K562 (cell line): ENCODE measurements around the gene OVOL1. TPM values are rescaled to one million over a fixed set of nuclear protein-coding genes. Genes with fewer than 3 reads are reported as not detected.

Source experiments
- ATAC-seq: fragments of 200-7000 bp; cut with Tn5 transposase; 3 replicates; pipeline ENCODE4 v1.9.1; 2020; ENCODE audit warnings: moderate library complexity
- BruUV-seq: library from RNA; stranded (reverse); fragments of 400-500 nt; replicated peaks from 2 replicates; lab custom pipeline; 2021; lab: Mats Ljungman, UMichigan
- CTCF ChIA-PET: fragments of 300-600 bp; formaldehyde crosslinking; extraction: SDS; loops from one replicate; lab custom pipeline; 2021; ENCODE audit warnings: low intra/inter-chr PET ratio; lab: Yijun Ruan, JAX
- POLR2A ChIA-PET: fragments of 300-600, 350-650 bp; sonication (Branson Sonifier 250); formaldehyde crosslinking; extraction: SDS; loops from one replicate; lab custom pipeline; 2021; ENCODE audit warnings: antibody characterized with exemption, inconsistent platforms; lab: Yijun Ruan, JAX
- DNase-seq, 4 experiments: peaks; one replicate each; pipeline versions ENCODE4 v3.0.0 to v3.0.0-alpha.2; 2011 to 2018; ENCODE audit warnings: low spot score in 3 of 4, mixed read lengths in 3 of 4; ENCODE audit errors: extremely low read depth in 1 of 4
- FAIRE-seq: peaks from 2 replicates; lab custom pipeline; 2011; peaks lifted over from hg19 to GRCh38; lab: Jason Lieb, UNC
- H2AFZ ChIP-seq: 2 replicates; pipeline ENCODE4 v1.6.0; 2011; ENCODE audit warnings: low read depth, low read length, control low read depth, inconsistent platforms
- H3K27ac ChIP-seq: fragments of 200-600 bp; 3 replicates; pipeline ENCODE4 v1.8.0; 2011; ENCODE audit warnings: low read depth, mild to moderate bottlenecking, control low read depth, inconsistent platforms, low read length, moderate library complexity, mixed read lengths; ENCODE audit errors: extremely low read depth
- H3K27me3 ChIP-seq, 2 experiments: fragments of 300-600 bp in 1 of 2; 2 replicates in 1 of 2; 3 replicates in 1 of 2; pipeline versions ENCODE4 v1.6.0 to v1.8.0; 2011; ENCODE audit warnings: inconsistent platforms in 2 of 2, low read length in 2 of 2, mild to moderate bottlenecking in 1 of 2, mixed read lengths in 1 of 2, moderate library complexity in 1 of 2; ENCODE audit not compliant: control insufficient read depth in 2 of 2, insufficient read depth in 2 of 2
- H3K36me3 ChIP-seq: fragments of 300-600 bp; 3 replicates; pipeline ENCODE4 v1.8.0; 2011; ENCODE audit warnings: mild to moderate bottlenecking, low read length, inconsistent platforms; ENCODE audit not compliant: control insufficient read depth, insufficient read depth
- H3K4me1 ChIP-seq, 2 experiments: fragments of 200-600 bp in 1 of 2; replicated peaks in 1 of 2; 2 replicates in 1 of 2; 3 replicates in 1 of 2; pipeline versions ENCODE4 v1.5.1 to v1.8.0; 2011; ENCODE audit warnings: inconsistent platforms in 2 of 2, low read length in 2 of 2, mild to moderate bottlenecking in 1 of 2, mixed read lengths in 1 of 2, moderate library complexity in 1 of 2; ENCODE audit not compliant: control insufficient read depth in 2 of 2, insufficient read depth in 2 of 2
- H3K4me2 ChIP-seq: 2 replicates; pipeline ENCODE4 v1.6.1; 2011; ENCODE audit warnings: low read length, control low read depth, inconsistent platforms, mixed read lengths; ENCODE audit not compliant: insufficient read depth
- H3K4me3 ChIP-seq: fragments of 200-600 bp; sonication (generic), shearing (Covaris generic); 2 replicates; pipeline ENCODE4 v1.5.1; 2016; ENCODE audit warnings: control low read depth, inconsistent platforms
- H3K79me2 ChIP-seq: fragments of 200-600 bp; 3 replicates; pipeline ENCODE4 v1.8.0; 2011; ENCODE audit warnings: low read length, inconsistent platforms; ENCODE audit not compliant: control insufficient read depth, insufficient read depth
- H3K9ac ChIP-seq, 2 experiments: 2 replicates each; pipeline versions ENCODE4 v1.6.0 to v1.6.1; 2011; ENCODE audit warnings: low read depth in 2 of 2, low read length in 2 of 2, control low read depth in 1 of 2, inconsistent platforms in 1 of 2, mild to moderate bottlenecking in 1 of 2, mixed read lengths in 1 of 2; ENCODE audit not compliant: insufficient read depth in 1 of 2
- H3K9me1 ChIP-seq: one replicate; pipeline ENCODE4 v1.6.0; 2011; ENCODE audit warnings: inconsistent platforms, mild to moderate bottlenecking, low read length, moderate library complexity; ENCODE audit not compliant: control insufficient read depth, insufficient read depth
- H3K9me3 ChIP-seq: replicated peaks from 2 replicates; pipeline ENCODE4 v1.5.1; 2011; ENCODE audit warnings: low read depth, low read length, inconsistent platforms; ENCODE audit not compliant: control insufficient read depth, insufficient read depth
- H4K20me1 ChIP-seq: replicated peaks from 2 replicates; pipeline ENCODE4 v1.6.1; 2011; ENCODE audit warnings: low read length, inconsistent platforms, mixed read lengths; ENCODE audit not compliant: control insufficient read depth, insufficient read depth
- ATF7 ChIP-seq: fragments of 450-650 bp; IDR thresholded peaks from 2 replicates; pipeline ENCODE4 v1.7.1; 2014; ENCODE audit warnings: mild to moderate bottlenecking, moderate library complexity
- GATAD2A ChIP-seq: fragments of 450-650 bp; IDR thresholded peaks from 2 replicates; pipeline ENCODE4 v1.6.1; 2017
- HNRNPL ChIP-seq: fragments of 200-400 bp; formaldehyde crosslinking; IDR thresholded peaks from 2 replicates; pipeline ENCODE4 v1.6.1; 2017; ENCODE audit warnings: low read depth, mild to moderate bottlenecking, low read length
- RBM14 ChIP-seq: fragments of 200-400 bp; formaldehyde crosslinking; IDR thresholded peaks from 2 replicates; pipeline ENCODE4 v1.6.1; 2018; ENCODE audit warnings: low read depth, mild to moderate bottlenecking, low read length, moderate library complexity, borderline replicate concordance; ENCODE audit not compliant: insufficient read depth
- SLC30A9 ChIP-seq: fragments of 250-450 bp; sonication (Bioruptor Pico); IDR thresholded peaks from 2 replicates; pipeline ENCODE4 v1.8.0; 2022; ENCODE audit warnings: mild to moderate bottlenecking, moderate library complexity
- TSC22D4 ChIP-seq: fragments of 450-650 bp; IDR thresholded peaks from 2 replicates; pipeline ENCODE4 v1.6.1; 2016; ENCODE audit warnings: missing genetic modification characterization, missing biosample characterization, control low read depth
- WGBS: fragments of 100-300 bp; shearing (Covaris generic); methylation state at CpG from one replicate; pipeline ENCODE4 v1.1.6; 2016; ENCODE audit warnings: low coverage, mixed read lengths; ENCODE audit not compliant: insufficient coverage; ENCODE audit errors: missing lambda C conversion rate; 5-methylcytosine and 5-hydroxymethylcytosine counted together
- in situ Hi-C: fragments of 300-500 bp; cut with MboI; formaldehyde crosslinking; loops from 4 replicates; pipeline ENCODE4 v1.15.0; 2018; ENCODE audit warnings: inconsistent platforms, mixed read lengths
- intact Hi-C: fragments of 100-400 bp; cut with micrococcal nuclease; formaldehyde crosslinking; loops from 2 replicates; pipeline ENCODE4 v1.14.2; 2022
- polyA plus RNA-seq, 8 experiments: library from polyadenylated mRNA; depleted of rRNA in 4 of 8; stranded (reverse) in 5 of 8; unstranded in 3 of 8; fragments of >200 nt; fragmentation: Nextera tagmentation in 2 of 8; fragmentation: Illumina TruSeq in 1 of 8; extraction: Ambion mirVana in 2 of 8; extraction: Trizol in 1 of 8; gene quantifications; 2 replicates each; pipeline versions ENCODE4 v1.2.1 to v1.2.3, GENCODE V29; 2011 to 2014; ENCODE audit warnings: inconsistent platforms in 1 of 8, missing spikeins in 1 of 8
- total RNA-seq, 7 experiments: library from RNA; depleted of rRNA in 6 of 7; stranded (reverse); fragments of >200 nt in 6 of 7; fragmentation: Illumina TruSeq in 2 of 7; extraction: Trizol in 2 of 7; gene quantifications; 2 replicates each; pipeline versions ENCODE4 v1.2.1 to v1.2.3, GENCODE V29; 2011 to 2021; ENCODE audit warnings: low replicate concordance in 1 of 7
- TF ChIP-seq, protein P1 (sequence below): fragments of 450-650 bp; IDR thresholded peaks from 2 replicates; pipeline ENCODE4 v1.6.1; 2014; ENCODE audit warnings: low read depth, mild to moderate bottlenecking, moderate library complexity, borderline replicate concordance
- TF ChIP-seq, protein P2 (sequence below): fragments of 450-650 bp; IDR thresholded peaks from 2 replicates; pipeline ENCODE4 v1.6.1; 2016; ENCODE audit warnings: missing biosample characterization, missing genetic modification characterization

Gene OVOL1
- total and polyA plus RNA-seq, 9 of the 15 experiments (the other 6 are each of a cell fraction or from before 2014, with no cell fraction given), result 0.09 TPM; not detected in 8

DNA sequence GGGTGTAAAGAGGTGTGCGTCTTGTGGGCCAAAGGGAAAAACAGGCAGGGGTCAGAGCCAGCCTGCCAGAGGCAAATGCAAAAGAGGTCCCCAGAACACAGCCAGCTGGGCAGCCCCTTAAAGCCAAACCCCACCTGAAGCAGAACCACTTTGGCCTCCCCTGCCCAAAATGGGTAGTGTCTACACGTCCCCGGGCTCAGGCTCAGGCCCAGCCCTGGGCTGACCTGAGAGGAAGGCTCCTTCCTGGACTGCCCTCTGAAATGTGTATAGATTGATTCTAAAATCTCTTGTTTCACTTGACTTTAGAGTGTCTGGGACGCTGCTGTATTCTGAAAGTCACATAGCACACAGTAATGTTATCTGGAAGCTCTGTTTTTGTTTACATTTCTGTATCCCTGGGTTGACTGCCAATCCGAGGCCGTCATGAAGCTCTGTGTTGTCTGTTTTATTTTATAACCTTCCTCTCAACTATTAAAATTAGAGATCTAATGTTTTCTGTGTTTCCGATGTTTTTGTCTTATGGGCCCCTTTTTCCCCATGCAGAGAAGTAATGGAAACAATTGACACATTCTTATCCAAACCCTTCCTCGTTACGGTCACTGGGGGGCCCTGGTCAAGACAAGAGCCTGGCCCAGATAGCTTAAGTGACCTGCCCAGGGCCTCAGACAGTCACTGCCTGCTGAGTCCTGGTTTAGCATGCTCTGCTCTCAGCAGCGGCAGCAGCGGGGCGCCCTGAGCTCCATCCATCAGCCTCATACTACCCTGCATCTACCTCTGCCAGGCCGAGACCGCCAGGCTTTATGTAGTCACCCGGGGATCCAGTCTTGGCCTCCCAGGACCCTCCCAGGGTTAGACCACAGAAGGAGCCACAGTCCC, 10.1 kb downstream of the OVOL1 start:
- Histone ChIP-seq H3K9me1 (no peaks in the 10 kb centered on the region), H4K20me1 (0 out of 2 replicates have a peak, but pooled peaks cover 10% of the 10 kb centered on the region), H3K36me3 (no peaks in the 10 kb centered on the region), H3K4me2 (no peak overlapping the region)
- peak; percentile 47; the same call in 2 of the 3 replicates for ATAC-seq
- intact Hi-C loops, result no loop called here
- TF ChIP-seq SLC30A9 (no peak), GATAD2A (no peak), RBM14 (no peak), ATF7 (no peak), TSC22D4 (tag) (no peak), HNRNPL (no peak)
- TF ChIP-seq, protein P1, sequence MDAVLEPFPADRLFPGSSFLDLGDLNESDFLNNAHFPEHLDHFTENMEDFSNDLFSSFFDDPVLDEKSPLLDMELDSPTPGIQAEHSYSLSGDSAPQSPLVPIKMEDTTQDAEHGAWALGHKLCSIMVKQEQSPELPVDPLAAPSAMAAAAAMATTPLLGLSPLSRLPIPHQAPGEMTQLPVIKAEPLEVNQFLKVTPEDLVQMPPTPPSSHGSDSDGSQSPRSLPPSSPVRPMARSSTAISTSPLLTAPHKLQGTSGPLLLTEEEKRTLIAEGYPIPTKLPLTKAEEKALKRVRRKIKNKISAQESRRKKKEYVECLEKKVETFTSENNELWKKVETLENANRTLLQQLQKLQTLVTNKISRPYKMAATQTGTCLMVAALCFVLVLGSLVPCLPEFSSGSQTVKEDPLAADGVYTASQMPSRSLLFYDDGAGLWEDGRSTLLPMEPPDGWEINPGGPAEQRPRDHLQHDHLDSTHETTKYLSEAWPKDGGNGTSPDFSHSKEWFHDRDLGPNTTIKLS, result no peak
- TF ChIP-seq, protein P2, sequence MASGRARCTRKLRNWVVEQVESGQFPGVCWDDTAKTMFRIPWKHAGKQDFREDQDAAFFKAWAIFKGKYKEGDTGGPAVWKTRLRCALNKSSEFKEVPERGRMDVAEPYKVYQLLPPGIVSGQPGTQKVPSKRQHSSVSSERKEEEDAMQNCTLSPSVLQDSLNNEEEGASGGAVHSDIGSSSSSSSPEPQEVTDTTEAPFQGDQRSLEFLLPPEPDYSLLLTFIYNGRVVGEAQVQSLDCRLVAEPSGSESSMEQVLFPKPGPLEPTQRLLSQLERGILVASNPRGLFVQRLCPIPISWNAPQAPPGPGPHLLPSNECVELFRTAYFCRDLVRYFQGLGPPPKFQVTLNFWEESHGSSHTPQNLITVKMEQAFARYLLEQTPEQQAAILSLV (tag), result no peak
- TF ChIP-seq, all 486 proteins: peak for 0
- POLR2A ChIA-PET, result interaction anchor here (0.6 to 1.4 kb wide), 4 partner anchors 10 to 96 kb away, joined by 3 to 4 read pairs (median 4); partner anchors contain the start of gene CCDC85B
- in situ Hi-C loops, result no loop called here
- no TSS peak for BruUV-seq
- FAIRE-seq (no peak), DNase-seq (no peak)
- Histone ChIP-seq H3K9me3 (no peaks in the 10 kb centered on the region), H3K4me3 (no peak overlapping the region), H2AFZ (no peak overlapping the region), H3K79me2 (no peaks in the 10 kb centered on the region), H3K27ac (no peak overlapping the region), H3K27me3 (peaks cover 77 to 92% of the 10 kb centered on the region in 2 experiments), H3K4me1 (peaks cover 0 to 36% of the 10 kb centered on the region in 2 experiments; a peak in 1 of 5 replicates), H3K9ac (no peak overlapping the region)
- 13% methylated on average over 11 of the region's 15 CpGs for WGBS
- CTCF ChIA-PET, result no interaction called here
